Renal cortex interstitium (tissue), 11 donors: Measurements from ENCODE around the gene URB2. TPM values are rescaled to one million over a fixed set of nuclear protein-coding genes. Genes with fewer than 3 reads are reported as not detected.

Experiments used
- DNase-seq, 11 donors: peaks; one replicate each; pipeline ENCODE4 v3.0.0-alpha.2; 2013; ENCODE audit warnings: low read depth in 9 of 11, low spot score in 4 of 11; ENCODE audit errors: extremely low read depth in 1 of 11
- polyA plus RNA-seq, 3 donors: library from polyadenylated mRNA; unstranded; fragments of 120-200 nt; gene quantifications; one replicate each; pipeline ENCODE4 v1.2.1, GENCODE V29; 2013; ENCODE audit not compliant: insufficient read length in 3 of 3

Gene URB2
- polyA plus RNA-seq, 3 donors, result 6.7 to 8.4 (median 7.9) TPM

GRCh38 chr1:229636042-229636441, 10.0 kb downstream of the URB2 start:
- DNase-seq, result no peak

GRCh38 chr1:229637746-229638145, 11.7 kb downstream of the URB2 start:
- DNase-seq, result no peak

GRCh38 chr1:229640455-229640854, 14.4 kb downstream of the URB2 start:
- no peak for DNase-seq

GRCh38 chr1:229641306-229641705, 15.3 kb downstream of the URB2 start:
- DNase-seq, result no peak

GRCh38 chr1:229642376-229642775, 16.3 kb downstream of the URB2 start:
- DNase-seq, result no peak

GRCh38 chr1:229642970-229643369, 16.9 kb downstream of the URB2 start:
- DNase-seq, result no peak

GRCh38 chr1:229643996-229644745, 18.1 kb downstream of the URB2 start:
- DNase-seq, result no peak

- no peak for DNase-seq
Observed at GRCh38 chr1:229645324-229645993, 19.4 kb downstream of the URB2 start.

GRCh38 chr1:229648406-229648805, 22.4 kb downstream of the URB2 start:
- DNase-seq, result no peak

- no peak for DNase-seq
Observed at GRCh38 chr1:229650045-229650444, 24.0 kb downstream of the URB2 start.

- DNase-seq, result no peak
Observed at GRCh38 chr1:229651546-229651945, 25.5 kb downstream of the URB2 start.

- DNase-seq, result no peak
Observed at GRCh38 chr1:229653420-229653819, 27.4 kb downstream of the URB2 start.

GRCh38 chr1:229655781-229656180, 29.7 kb downstream of the URB2 start:
- DNase-seq, result no peak

GRCh38 chr1:229657993-229658755, 32.1 kb downstream of the URB2 start:
- no peak for DNase-seq

GRCh38 chr1:229661022-229661877, 35.2 kb downstream of the URB2 start:
- peak; percentile 20 to 64 (median 49) for DNase-seq

GRCh38 chr1:229661897-229662296, 35.9 kb downstream of the URB2 start:
- no peak for DNase-seq

GRCh38 chr1:229664133-229664689, 38.2 kb downstream of the URB2 start:
- no peak for DNase-seq

- no peak for DNase-seq
Observed at GRCh38 chr1:229665912-229666558, 40.0 kb downstream of the URB2 start.
